HL-60 (cell line): Measurements from ENCODE around the gene ENKD1.

ENCODE experiments used
- CTCF ChIP-seq: IDR thresholded peaks from one replicate; pipeline ENCODE4 v1.5.1; 2011; ENCODE audit warnings: low read length, control low read depth, inconsistent platforms; ENCODE audit not compliant: insufficient read depth
- POLR2AphosphoS5 ChIP-seq: IDR thresholded peaks from 2 replicates; pipeline ENCODE4 v1.6.1; 2012; ENCODE audit warnings: low read depth
- REST ChIP-seq: IDR thresholded peaks from 2 replicates; pipeline ENCODE4 v1.6.1; 2012; ENCODE audit warnings: low read depth; ENCODE audit not compliant: insufficient replicate concordance
- SPI1 ChIP-seq: IDR thresholded peaks from 2 replicates; pipeline ENCODE4 v1.6.1; 2012; ENCODE audit warnings: low read depth, mild to moderate bottlenecking, borderline replicate concordance

- TF ChIP-seq CTCF (no peak), POLR2AphosphoS5 (no peak), REST (no peak), SPI1 (no peak)
Measured at GRCh38 chr16:67651039-67651438, 15.5 kb downstream of the ENKD1 start.
